IMR-90 (cell line): ENCODE measurements around the gene ANKRD16. TPM values are rescaled to one million over a fixed set of nuclear protein-coding genes. Genes with fewer than 3 reads are reported as not detected.

Source experiments
- ATAC-seq: fragments of 200-7000 bp; cut with Tn5 transposase; 2 replicates; pipeline ENCODE4 v1.9.1; 2020; ENCODE audit warnings: low read depth, mild to moderate bottlenecking, moderate library complexity
- BruUV-seq: library from RNA; stranded (reverse); fragments of 400-500 nt; replicated peaks from 2 replicates; lab custom pipeline; 2021; lab: Mats Ljungman, UMichigan
- CTCF ChIA-PET: fragments of 300-600 bp; formaldehyde crosslinking; extraction: SDS; loops from one replicate; lab custom pipeline; 2021; ENCODE audit warnings: antibody characterized with exemption; lab: Yijun Ruan, JAX
- POLR2A ChIA-PET: fragments of 300-600 bp; sonication (Branson Sonifier 250); formaldehyde crosslinking; loops from one replicate; lab custom pipeline; 2022; ENCODE audit warnings: antibody characterized with exemption; ENCODE audit not compliant: unreplicated experiment; lab: Charles Lee
- DNase-seq: peaks from one replicate; pipeline ENCODE4 v3.0.0; 2013
- H2AFZ ChIP-seq: replicated peaks from 2 replicates; pipeline ENCODE3; 2013; ENCODE audit warnings: low read length, mild to moderate bottlenecking; ENCODE audit not compliant: poor library complexity
- H2AK5ac ChIP-seq: 2 replicates; pipeline ENCODE4 v1.6.1; 2013; ENCODE audit warnings: low read depth, low read length, inconsistent platforms
- H2AK9ac ChIP-seq: replicated peaks from 2 replicates; pipeline ENCODE3; 2013; ENCODE audit warnings: mild to moderate bottlenecking, low read depth, low read length, moderate library complexity; ENCODE audit not compliant: poor library complexity
- H2BK120ac ChIP-seq: 2 replicates; pipeline ENCODE4 v1.6.1; 2013; ENCODE audit warnings: low read depth, low read length, inconsistent platforms
- H2BK15ac ChIP-seq: 3 replicates; pipeline ENCODE4 v1.6.1; 2013; ENCODE audit warnings: low read depth, low read length, inconsistent platforms
- H2BK20ac ChIP-seq: 2 replicates; pipeline ENCODE4 v1.6.1; 2013; ENCODE audit warnings: low read depth, mild to moderate bottlenecking, inconsistent platforms, low read length, moderate library complexity
- H2BK5ac ChIP-seq: 2 replicates; pipeline ENCODE4 v1.6.1; 2013; ENCODE audit warnings: mild to moderate bottlenecking, low read depth, low read length, inconsistent platforms; ENCODE audit not compliant: poor library complexity, severe bottlenecking
- H3K14ac ChIP-seq: replicated peaks from 2 replicates; pipeline ENCODE4 v1.6.1; 2013; ENCODE audit warnings: low read depth, low read length, inconsistent platforms
- H3K18ac ChIP-seq: 2 replicates; pipeline ENCODE4 v1.6.1; 2013; ENCODE audit warnings: low read depth, low read length, control low read depth
- H3K23ac ChIP-seq: 2 replicates; pipeline ENCODE4 v1.6.1; 2013; ENCODE audit warnings: low read depth, low read length, inconsistent platforms
- H3K27ac ChIP-seq: 2 replicates; pipeline ENCODE4 v1.5.1; 2013; ENCODE audit warnings: mild to moderate bottlenecking, control low read depth, low read length; ENCODE audit not compliant: insufficient read depth
- H3K27me3 ChIP-seq: 2 replicates; pipeline ENCODE4 v1.6.1; 2013; ENCODE audit warnings: low read length; ENCODE audit not compliant: control insufficient read depth, insufficient read depth
- H3K36me3 ChIP-seq: 2 replicates; pipeline ENCODE4 v1.6.1; 2013; ENCODE audit warnings: low read length, mixed read lengths; ENCODE audit not compliant: control insufficient read depth, insufficient read depth
- H3K4ac ChIP-seq: 2 replicates; pipeline ENCODE4 v1.6.1; 2013; ENCODE audit warnings: low read depth, low read length, inconsistent platforms
- H3K4me1 ChIP-seq: 2 replicates; pipeline ENCODE4 v1.6.1; 2013; ENCODE audit warnings: low read length, mixed read lengths; ENCODE audit not compliant: control insufficient read depth, insufficient read depth
- H3K4me2 ChIP-seq: 2 replicates; pipeline ENCODE4 v1.6.1; 2013; ENCODE audit warnings: low read depth, mild to moderate bottlenecking, control low read depth, low read length, moderate library complexity
- H3K4me3 ChIP-seq: 2 replicates; pipeline ENCODE4 v1.5.1; 2013; ENCODE audit warnings: low read depth, mild to moderate bottlenecking, control low read depth, low read length, moderate library complexity; ENCODE audit not compliant: insufficient read depth
- H3K56ac ChIP-seq: 2 replicates; pipeline ENCODE4 v1.6.1; 2013; ENCODE audit warnings: low read length, inconsistent platforms; ENCODE audit not compliant: insufficient read depth; ENCODE audit errors: extremely low read depth
- H3K79me1 ChIP-seq, 2 experiments: 2 replicates each; pipeline ENCODE4 v1.6.1; 2013; ENCODE audit warnings: low read length in 2 of 2, inconsistent platforms in 1 of 2, low read depth in 1 of 2
- H3K9ac ChIP-seq: 2 replicates; pipeline ENCODE4 v1.6.1; 2013; ENCODE audit warnings: low read depth, low read length, control low read depth
- H3K9me1 ChIP-seq: 2 replicates; pipeline ENCODE4 v1.6.1; 2013; ENCODE audit warnings: low read length, inconsistent platforms; ENCODE audit not compliant: insufficient read depth
- H3K9me3 ChIP-seq: 2 replicates; pipeline ENCODE4 v1.6.1; 2013; ENCODE audit warnings: low read length; ENCODE audit not compliant: control insufficient read depth, insufficient read depth
- H4K20me1 ChIP-seq: 2 replicates; pipeline ENCODE4 v1.6.1; 2013; ENCODE audit warnings: low read length, inconsistent platforms; ENCODE audit not compliant: insufficient read depth
- H4K5ac ChIP-seq: 2 replicates; pipeline ENCODE4 v1.6.1; 2013; ENCODE audit warnings: mild to moderate bottlenecking, low read depth, low read length, control low read depth
- H4K8ac ChIP-seq, 2 experiments: 2 replicates each; pipeline ENCODE4 v1.6.1; 2013; ENCODE audit warnings: low read depth in 2 of 2, low read length in 2 of 2, control low read depth in 1 of 2, inconsistent platforms in 1 of 2
- H4K91ac ChIP-seq: 2 replicates; pipeline ENCODE4 v1.6.1; 2013; ENCODE audit warnings: low read depth, low read length, inconsistent platforms; ENCODE audit not compliant: insufficient read depth
- MAZ ChIP-seq: IDR thresholded peaks from 2 replicates; pipeline ENCODE4 v1.6.1; 2012; ENCODE audit warnings: low read depth, mild to moderate bottlenecking, low read length, improper control_type of control experiment, moderate library complexity, borderline replicate concordance
- MXI1 ChIP-seq: IDR thresholded peaks from 2 replicates; pipeline ENCODE4 v1.6.1; 2012; ENCODE audit warnings: low read depth, mild to moderate bottlenecking, low read length, moderate library complexity, borderline replicate concordance
- RCOR1 ChIP-seq: IDR thresholded peaks from 2 replicates; pipeline ENCODE4 v1.6.1; 2012; ENCODE audit warnings: mild to moderate bottlenecking, low read length, improper control_type of control experiment; ENCODE audit not compliant: insufficient replicate concordance
- WGBS, 2 experiments: methylation state at CpG; one replicate each; pipeline versions ENCODE4 v1.1.5 to v1.1.7; 2013; ENCODE audit warnings: missing lambda C conversion rate in 2 of 2; ENCODE audit not compliant: insufficient read length in 1 of 2; ENCODE audit errors: extremely low coverage in 2 of 2; 5-methylcytosine and 5-hydroxymethylcytosine counted together
- dilution Hi-C: fragments of 300-500 bp; cut with HindIII; formaldehyde crosslinking; loops from one replicate; pipeline ENCODE4 v1.14.3; 2018; ENCODE audit warnings: low sequenced_read_pairs; ENCODE audit not compliant: unreplicated experiment
- in situ Hi-C: fragments of 300-500 bp; cut with MboI; formaldehyde crosslinking; loops from 3 replicates; pipeline ENCODE4 v1.14.3; 2019; ENCODE audit warnings: low sequenced_read_pairs, inconsistent platforms, mixed read lengths
- intact Hi-C: fragments of 100-400 bp; cut with micrococcal nuclease; formaldehyde crosslinking; loops from 2 replicates; pipeline ENCODE4 v1.10.0; 2022
- polyA plus RNA-seq, 3 experiments: library from polyadenylated mRNA; depleted of rRNA; stranded (reverse); fragments of >200 nt; gene quantifications; 2 replicates each; pipeline ENCODE4 v1.2.3, GENCODE V29; 2012; ENCODE audit warnings: low replicate concordance in 1 of 3
- total RNA-seq: library from RNA; depleted of rRNA; stranded (reverse); fragments of >200 nt; gene quantifications from 2 replicates; pipeline ENCODE4 v1.2.3, GENCODE V29; 2012
- TF ChIP-seq, protein P1 (sequence below): fragments of 150-350 bp; IDR thresholded peaks from 2 replicates; pipeline ENCODE4 v1.6.1; 2017; ENCODE audit warnings: mild to moderate bottlenecking, antibody characterized with exemption, low read length, low read depth

Gene ANKRD16
- total and polyA plus RNA-seq, 2 of the 4 experiments (the other 2 are of a cell fraction), result 5.1 to 5.7 TPM

DNA sequence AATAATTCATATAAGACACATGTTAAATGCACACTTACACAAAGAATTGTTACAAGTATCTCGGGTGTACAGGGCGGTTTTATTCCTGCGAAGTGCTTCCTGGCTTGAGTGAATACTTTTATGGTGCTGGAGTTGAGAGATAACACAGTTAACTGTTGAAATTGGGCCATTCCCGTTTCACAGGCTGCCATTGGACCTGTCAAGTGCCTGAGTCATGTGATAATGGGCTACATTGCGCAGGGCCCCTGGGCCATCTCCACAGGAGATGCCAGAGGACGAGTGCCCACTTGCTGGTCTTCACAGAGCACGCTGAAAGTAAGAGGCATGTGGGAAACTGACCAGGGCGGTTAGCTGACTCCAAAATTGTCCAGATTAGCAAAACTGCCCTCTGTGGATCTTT is 5.2 kb upstream of the ANKRD16 start:
- H2BK20ac ChIP-seq, result no peak overlapping the region
- H3K4me2 ChIP-seq, result no peak overlapping the region
- in situ Hi-C loops, result no loop called here
- H3K36me3 ChIP-seq, result peaks cover 27% of the 10 kb centered on the region
- no peak overlapping the region for H4K5ac ChIP-seq
- no peak overlapping the region for H3K23ac ChIP-seq
- no peak overlapping the region for H3K14ac ChIP-seq
- H3K9me1 ChIP-seq, result peaks cover 15% of the 10 kb centered on the region
- BruUV-seq, result no TSS peak
- H3K27me3 ChIP-seq, result no peaks in the 10 kb centered on the region
- no peak overlapping the region for H2AK9ac ChIP-seq
- no peak overlapping the region for H3K4me3 ChIP-seq
- no peak overlapping the region for H2BK120ac ChIP-seq
- H3K9me3 ChIP-seq, result peaks cover 4% of the 10 kb centered on the region
- H4K8ac ChIP-seq, result no peak overlapping the region
- 100% methylated on average over 3 of the region's 8 CpGs; no CpG with 5 or more reads in 1 of the 2 experiments for WGBS, 2 experiments
- intact Hi-C loops, result loop anchor here (5.0 kb wide), 1 partner anchor 32 kb away; no protein-coding TSS in a partner anchor
- H2BK5ac ChIP-seq, result no peak overlapping the region
- peaks cover 6% of the 10 kb centered on the region for H3K4me1 ChIP-seq
- H3K9ac ChIP-seq, result no peak overlapping the region
- no peak overlapping the region for H2AFZ ChIP-seq
- H3K18ac ChIP-seq, result no peak overlapping the region
- ChIA-PET CTCF (no interaction called here), POLR2A (no interaction called here)
- H3K4ac ChIP-seq, result no peak overlapping the region
- DNase-seq (no peak), ATAC-seq (no peak)
- H3K56ac ChIP-seq, result no peak overlapping the region
- H4K91ac ChIP-seq, result no peak overlapping the region
- H2BK15ac ChIP-seq, result no peak overlapping the region
- dilution Hi-C loops, result no loop called here
- peaks cover 57% of the 10 kb centered on the region for H4K20me1 ChIP-seq
- no peak for TF ChIP-seq RCOR1
- TF ChIP-seq MXI1, result no peak
- TF ChIP-seq, protein P1, sequence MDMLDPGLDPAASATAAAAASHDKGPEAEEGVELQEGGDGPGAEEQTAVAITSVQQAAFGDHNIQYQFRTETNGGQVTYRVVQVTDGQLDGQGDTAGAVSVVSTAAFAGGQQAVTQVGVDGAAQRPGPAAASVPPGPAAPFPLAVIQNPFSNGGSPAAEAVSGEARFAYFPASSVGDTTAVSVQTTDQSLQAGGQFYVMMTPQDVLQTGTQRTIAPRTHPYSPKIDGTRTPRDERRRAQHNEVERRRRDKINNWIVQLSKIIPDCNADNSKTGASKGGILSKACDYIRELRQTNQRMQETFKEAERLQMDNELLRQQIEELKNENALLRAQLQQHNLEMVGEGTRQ, result no peak
- no peak for TF ChIP-seq MAZ
- H3K79me1 ChIP-seq, result peaks cover 49 to 80% of the 10 kb centered on the region in 2 experiments
- no peak overlapping the region for H2AK5ac ChIP-seq
- H3K27ac ChIP-seq, result no peak overlapping the region
